ENCODE results near the gene ENDOV.
A peak's percentile ranks its signal among the peaks of the same experiment; 100 is the strongest.

ENDOV gene

DNA sequence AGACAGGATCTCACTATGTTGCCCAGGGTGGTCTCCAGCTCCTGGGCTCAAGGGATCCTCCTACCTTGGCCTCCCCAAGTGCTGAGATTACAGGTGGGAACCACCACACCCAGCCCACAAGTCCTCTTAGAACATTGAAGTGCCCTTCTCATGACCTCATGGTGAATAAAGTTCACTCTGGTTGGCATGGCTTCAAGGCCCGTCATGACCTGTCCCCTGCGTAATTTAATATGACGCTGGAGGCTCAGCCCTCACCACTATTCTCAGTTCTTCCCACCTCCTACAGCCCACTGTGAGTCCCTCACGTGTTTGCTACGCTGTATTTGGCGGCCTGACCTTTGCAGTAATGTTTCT is 1.9 kb downstream of the ENDOV start:
- no peak for DNase-seq

- DNase-seq = no peak
Observed at GRCh38 chr17:80418589-80418988, 3.6 kb downstream of the ENDOV start.

GRCh38 chr17:80419255-80419654 is 4.3 kb downstream of the ENDOV start:
- no peak for DNase-seq

- no peak for DNase-seq
Observed at GRCh38 chr17:80421381-80422090, 6.6 kb downstream of the ENDOV start.

- no peak for DNase-seq
Observed at GRCh38 chr17:80422276-80422675, 7.3 kb downstream of the ENDOV start.

GRCh38 chr17:80422981-80423380 is 8.0 kb downstream of the ENDOV start:
- DNase-seq = no peak

- DNase-seq = no peak
Observed at GRCh38 chr17:80423536-80424225, 8.7 kb downstream of the ENDOV start.

DNA sequence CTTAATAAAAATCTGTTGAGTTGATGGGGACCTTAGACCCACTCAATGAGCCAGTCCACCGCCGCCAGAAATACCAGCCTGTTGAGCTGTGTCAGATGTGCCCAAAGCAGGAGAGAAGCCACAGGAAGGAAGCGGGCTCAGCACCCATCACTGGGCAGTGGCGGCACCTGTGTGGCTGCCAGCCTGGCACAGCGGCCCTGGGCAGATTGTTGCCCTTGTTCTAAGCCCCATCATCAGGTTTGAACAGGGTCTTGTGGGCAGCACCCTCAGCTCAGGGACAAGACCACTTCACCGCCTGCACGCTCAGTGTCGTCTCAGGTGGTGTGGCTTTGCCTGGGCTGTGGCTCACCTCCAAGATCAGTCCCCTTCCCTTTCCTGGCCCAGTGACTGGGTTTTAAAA is 9.3 kb downstream of the ENDOV start:
- no peak for DNase-seq

GRCh38 chr17:80424878-80425765 is 10.2 kb downstream of the ENDOV start:
- DNase-seq = no peak

DNA sequence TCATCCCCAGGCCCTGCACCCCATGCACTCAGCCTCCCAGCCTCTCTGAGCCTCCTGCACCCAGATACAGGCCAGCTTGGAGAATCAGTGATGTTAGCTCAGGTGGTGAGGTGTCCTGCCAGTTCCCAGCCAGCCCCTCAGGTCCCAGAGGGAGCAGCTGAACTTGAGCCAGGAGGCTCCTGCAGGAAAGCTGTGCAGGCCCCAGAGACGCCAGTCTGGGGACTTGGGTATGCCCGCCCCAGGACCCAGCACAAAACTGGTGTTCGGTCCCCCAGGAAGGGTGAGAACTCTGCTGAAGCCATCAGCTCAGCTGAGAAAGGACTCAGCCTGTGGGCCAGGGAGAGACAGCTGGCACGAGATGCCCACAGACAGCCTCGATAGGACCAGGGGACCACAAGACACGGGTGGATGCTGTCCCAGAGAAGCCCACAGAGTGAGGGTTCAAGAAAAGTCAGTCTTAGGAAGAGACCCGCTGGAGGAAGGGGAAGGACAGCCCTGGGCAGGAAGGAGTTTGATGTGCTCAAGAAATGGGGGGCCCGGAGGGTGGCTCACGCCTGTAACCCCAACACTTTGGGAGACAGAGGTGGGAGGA is 11.0 kb downstream of the ENDOV start:
- DNase-seq = no peak

DNA sequence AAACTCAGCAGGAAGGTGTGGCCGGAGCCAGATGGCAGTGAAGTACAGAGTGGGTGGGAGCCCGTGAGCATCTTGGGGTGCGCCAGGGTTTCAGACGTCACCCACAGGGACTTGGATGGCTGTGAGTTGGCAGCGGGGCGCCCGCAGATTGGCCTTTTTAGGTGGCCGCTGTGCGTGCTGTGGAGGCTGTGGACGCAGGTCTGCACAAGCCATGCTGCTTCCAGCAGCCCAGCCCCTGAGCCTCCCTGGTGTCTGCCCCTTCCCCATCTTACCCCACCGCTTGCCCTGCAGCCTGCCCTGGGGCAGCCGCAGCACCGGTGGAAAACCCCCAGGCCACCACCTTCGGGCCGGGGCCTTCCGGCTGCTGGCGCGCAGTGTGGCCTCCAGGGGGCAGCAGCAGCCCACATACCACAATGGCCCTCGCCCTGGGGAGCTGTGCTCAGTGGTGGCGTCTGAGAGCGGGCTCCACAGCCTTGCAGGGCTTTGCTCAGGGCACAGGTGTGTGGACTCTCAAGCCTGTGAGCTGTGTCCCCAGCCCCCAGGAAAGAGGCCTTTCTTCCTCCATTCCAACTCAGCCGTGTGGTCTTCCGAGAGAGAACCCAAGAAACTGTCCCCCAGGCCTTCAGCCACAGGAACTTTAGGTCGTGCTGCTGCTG is 11.8 kb downstream of the ENDOV start:
- peak; percentile 34 to 41 for DNase-seq

- DNase-seq = no peak
Observed at GRCh38 chr17:80427366-80428282, 12.7 kb downstream of the ENDOV start.

DNA sequence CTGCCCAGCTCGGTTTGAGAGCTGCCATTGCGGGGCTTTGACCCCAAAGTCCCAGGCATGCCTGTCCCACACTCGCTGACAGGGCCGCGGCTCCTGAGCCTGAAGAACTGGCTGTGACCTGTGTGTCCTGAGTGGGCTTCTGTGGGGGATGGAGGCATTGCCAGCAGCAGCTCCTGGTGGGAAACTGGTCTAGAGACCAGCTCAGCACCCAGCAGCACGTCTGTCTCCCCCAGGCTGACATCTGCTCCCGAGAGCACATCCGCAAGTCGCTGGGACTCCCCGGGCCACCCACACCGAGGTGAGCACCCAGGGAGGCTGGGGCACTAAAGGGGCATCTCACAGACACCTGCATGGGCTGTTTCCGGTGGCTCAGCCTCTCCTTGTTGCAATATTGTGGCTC is 13.4 kb downstream of the ENDOV start:
- DNase-seq = no peak

- no peak for DNase-seq
Observed at GRCh38 chr17:80428796-80429195, 13.8 kb downstream of the ENDOV start.

GRCh38 chr17:80429356-80430275 is 14.6 kb downstream of the ENDOV start:
- no peak for DNase-seq

DNA sequence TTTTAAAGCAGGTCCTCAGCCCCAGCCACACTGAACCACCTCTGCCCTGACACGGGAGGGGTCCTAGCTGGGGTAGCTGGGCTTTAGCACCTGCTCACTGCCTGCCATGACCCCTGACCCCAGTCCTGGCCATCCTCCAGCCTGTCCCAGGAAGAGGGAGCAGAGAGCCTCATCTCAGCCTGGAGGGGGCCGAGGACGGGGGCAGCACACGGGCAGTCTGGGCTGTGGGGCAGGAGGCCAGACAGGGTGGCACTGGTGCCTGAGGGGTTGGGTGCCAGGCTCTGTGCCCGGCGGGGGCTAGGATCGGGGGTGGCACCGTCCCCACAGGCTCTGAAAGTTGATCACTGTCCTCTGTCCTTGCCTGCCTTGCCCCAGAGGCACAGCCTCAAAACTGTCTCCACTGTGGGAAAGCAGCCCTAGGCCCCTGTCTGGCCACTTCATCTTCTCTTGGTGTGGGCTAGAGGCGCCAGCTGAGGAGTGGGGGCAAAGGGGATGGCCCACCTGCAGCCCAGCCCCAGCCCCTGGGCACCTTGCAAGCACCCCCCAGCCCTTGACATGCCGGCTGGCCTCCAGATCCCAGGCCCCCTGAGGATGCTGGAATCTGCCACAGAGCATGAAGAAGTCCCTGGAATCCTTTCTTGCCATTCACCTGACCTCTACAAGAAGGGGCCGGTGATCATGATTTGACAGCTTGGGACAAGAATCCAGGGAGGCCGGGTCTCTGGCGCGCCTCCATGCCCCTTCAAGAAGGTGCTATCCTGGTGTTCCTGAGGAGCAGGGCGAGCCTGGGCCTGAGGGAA is 15.7 kb downstream of the ENDOV start:
- no peak for DNase-seq

GRCh38 chr17:80431246-80432195 is 16.6 kb downstream of the ENDOV start:
- no peak for DNase-seq

DNA sequence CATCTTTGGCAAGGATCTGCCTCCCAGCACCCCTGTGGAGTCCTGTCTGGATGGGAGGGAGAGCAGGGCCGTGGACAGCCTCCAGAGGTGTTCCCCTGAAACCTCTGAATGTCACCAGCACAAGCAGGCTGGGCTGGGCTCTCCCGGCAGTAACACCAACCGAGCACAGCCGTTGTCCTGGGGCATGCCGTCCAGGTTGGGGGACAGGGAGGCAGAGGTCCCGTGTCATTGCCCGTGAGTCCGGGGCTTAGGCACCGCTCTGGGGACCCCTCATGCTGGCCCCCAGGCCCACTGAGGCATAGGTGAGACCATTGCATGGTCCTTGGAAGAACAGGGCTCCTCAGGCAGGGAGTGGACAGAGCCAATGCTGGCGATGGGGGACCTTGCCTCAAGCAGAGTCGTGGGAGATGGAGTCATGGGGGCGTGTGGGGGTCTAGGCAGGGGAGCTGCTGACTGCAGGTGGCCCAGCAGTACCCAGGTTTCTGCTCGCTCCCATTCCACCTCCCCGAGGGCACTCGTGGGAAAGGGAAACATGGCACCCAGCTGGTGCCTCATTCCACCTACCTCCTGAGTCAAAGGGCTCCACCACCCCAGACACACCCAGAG is 17.5 kb downstream of the ENDOV start:
- no peak for DNase-seq

Measured in NCI-H187 (cell line).